Measurements from ENCODE around the gene UBA6.

DNA sequence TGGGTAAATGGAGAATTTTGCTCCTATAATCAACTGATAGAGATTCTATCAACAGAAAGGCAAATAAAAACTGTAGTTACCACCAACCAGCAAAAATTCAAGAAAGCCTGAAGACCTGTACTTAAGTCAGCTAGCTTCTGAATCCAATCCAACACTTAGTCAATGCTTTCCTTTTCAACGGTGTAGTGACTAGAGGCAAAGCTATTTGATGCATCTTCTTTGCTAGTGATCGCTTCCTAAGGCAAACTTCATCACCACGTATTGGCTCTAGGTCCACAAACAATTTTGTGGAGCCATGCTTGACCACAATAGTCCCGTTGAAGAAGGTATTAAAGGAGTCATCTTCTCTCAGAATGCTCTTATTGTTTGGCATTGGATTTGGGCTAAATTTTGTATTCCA lies 25.0 kb upstream of the UBA6 start:
- TF ChIP-seq POLR2A (IDR thresholded peaks at IDR 0.05; ENCODE audit: low read length) = no peak
- no peak for TF ChIP-seq GATA1 (IDR thresholded peaks at IDR 0.05; ENCODE audit: low read depth, low read length)
